ENCODE data around the gene HDLBP.

The HDLBP gene

DNA sequence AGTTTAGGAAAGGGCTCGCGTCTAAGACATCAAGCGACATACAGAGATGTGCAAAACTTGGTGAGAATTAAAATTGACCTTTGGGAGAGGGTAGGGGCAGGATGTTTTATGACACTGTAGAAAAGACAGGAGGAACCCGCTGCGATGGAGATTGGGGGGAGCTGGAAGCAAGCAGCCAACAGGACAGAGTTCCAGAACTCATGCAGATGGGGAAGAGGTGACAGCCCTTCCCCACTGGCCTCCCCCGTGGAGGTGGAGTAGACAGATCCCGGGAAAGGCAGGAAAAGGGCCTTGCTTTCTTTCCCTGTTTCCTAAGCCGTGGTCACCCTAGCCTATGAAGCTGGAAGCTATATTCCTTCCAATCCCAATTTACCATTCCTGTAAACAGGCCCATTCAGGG lies 87.9 kb downstream of the HDLBP start:
- no peak for DNase-seq

DNA sequence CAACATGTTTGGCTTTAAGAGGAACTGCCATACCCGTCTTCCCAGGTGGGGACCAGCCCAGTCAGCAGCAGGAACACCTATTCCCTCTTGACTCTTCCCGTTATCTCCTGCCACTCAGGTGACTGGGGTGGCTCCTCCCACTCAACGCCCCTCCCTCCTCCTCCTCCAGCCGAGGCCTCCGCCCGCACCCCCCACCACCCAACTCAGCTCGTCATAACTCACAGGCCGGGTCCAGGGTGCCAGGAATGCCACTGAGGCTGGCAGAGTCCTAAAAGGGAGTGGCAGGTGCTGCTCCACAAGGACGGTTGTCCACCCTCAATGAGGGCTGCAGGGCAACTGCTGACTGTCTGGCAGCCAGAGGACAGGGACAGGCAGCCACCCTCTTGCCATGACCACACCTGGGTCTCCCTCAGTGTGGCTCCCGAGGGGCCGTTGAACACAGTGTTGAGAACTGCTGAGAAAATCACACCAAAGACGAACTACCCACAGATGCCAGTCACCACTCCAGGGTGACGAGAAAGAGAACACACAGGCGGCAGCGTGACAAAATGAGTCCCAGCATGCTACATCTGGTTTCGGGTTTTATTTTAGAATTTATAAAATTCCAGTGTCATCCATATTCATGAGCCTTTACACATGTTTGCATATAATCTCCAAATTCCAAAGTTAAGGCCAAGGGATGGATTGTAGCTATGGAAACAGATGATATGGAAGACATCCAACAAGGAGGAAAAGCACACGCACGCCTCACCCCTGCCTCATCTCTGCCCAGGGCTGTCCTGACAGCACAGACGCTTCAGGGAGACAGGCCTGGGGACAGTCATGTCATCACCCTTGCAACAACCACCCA lies 88.5 kb downstream of the HDLBP start:
- no peak for DNase-seq

DNA sequence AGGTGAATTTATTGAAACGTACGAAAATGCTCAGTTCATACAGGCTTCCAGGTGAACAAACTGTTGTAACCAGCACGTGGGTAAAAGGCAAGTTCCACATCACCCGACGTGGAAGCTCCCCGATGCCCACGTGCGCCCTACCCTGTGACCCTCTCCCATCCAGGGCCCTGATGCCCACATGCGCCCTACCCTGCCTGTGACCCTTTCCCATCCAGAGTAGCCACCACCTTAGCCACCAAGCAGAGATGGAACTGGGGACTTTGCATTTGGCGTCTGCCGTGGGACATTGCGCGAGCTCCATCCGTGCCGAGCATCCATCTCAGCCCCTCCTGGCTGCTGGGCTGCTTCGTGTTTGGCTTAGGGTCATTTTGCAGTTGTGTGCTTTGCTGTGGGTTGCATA lies 89.5 kb downstream of the HDLBP start:
- DNase-seq: no peak

DNA sequence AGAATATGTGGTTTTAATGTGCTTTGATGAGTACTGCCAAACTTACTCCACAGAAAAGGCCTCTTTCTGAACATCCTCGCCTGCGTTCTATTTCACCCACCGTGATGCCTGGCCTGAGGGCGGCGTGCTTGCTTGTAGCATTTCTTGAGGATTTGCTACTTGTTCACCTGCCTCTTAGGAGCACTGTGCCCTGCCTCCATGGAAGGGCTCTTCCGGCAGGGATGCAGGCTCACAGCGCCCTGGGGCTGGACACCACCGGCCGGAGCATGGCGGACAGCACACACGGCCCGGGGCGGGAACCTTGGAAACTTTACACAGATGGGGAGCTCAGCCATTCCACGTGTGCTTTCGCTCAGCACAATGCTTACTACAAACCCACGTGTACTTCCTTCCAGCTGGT lies 89.9 kb downstream of the HDLBP start:
- no peak for DNase-seq

DNA sequence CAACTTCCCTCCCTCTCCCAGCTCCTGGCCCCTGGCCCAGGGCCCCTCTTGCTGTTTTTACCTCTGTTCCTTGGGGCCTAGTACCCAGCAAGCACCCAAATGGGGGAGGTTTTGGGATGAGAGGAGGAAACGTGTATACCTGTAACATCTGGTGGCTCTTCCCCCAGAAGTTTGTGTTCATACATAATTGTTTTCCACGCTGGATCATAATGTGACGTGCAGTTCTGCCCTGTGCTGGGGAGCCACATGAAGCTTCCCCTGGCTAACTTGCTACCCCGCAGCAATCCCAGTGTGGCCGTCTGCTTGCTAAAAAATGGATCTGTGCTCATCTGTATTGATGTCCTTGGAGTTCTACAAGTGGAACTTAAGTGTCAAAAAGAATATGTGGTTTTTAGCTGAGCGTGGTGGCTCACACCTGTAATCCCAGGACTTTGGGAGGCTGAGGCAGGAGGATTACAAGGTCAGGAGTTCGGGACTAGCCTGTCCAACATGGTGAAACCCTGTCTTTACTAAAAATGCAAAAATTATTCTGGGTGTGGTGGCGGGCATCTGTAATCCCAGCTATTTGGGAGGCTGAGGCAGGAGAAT lies 90.5 kb downstream of the HDLBP start:
- DNase-seq: no peak

DNA sequence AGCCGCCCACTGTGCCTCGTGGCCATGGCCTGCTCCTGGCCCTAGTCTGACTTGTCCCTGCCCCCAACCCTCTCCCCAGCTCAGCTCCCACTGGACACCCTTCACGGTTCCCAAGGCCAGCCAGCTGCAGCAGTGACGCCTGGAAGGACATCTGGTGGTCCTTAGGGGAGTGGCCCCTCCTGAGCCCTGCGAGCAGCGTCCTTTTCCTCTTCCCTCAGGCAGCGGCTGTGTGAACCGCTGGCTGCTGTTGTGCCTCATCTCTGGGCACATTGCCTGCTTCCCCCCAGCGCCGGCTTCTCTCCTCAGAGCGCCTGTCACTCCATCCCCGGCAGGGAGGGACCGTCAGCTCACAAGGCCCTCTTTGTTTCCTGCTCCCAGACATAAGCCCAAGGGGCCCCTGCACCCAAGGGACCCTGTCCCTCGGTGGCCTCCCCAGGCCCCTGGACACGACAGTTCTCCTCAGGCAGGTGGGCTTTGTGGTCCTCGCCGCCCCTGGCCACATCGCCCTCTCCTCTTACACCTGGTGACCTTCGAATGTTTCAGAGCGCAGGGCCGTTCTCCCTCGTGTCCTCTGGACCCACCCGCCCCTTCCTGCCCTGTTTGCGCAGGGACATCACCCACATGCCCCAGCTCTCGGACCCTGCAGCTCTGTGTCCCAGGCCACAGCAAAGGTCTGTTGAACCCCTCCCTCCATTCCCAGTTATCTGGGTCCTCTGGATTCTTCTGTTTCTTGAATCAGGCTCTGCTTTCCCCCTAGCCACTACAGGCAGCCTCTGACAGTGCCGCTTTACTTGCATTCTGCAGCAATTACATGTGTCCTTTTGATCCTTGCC lies 91.2 kb downstream of the HDLBP start:
- DNase-seq: no peak

DNA sequence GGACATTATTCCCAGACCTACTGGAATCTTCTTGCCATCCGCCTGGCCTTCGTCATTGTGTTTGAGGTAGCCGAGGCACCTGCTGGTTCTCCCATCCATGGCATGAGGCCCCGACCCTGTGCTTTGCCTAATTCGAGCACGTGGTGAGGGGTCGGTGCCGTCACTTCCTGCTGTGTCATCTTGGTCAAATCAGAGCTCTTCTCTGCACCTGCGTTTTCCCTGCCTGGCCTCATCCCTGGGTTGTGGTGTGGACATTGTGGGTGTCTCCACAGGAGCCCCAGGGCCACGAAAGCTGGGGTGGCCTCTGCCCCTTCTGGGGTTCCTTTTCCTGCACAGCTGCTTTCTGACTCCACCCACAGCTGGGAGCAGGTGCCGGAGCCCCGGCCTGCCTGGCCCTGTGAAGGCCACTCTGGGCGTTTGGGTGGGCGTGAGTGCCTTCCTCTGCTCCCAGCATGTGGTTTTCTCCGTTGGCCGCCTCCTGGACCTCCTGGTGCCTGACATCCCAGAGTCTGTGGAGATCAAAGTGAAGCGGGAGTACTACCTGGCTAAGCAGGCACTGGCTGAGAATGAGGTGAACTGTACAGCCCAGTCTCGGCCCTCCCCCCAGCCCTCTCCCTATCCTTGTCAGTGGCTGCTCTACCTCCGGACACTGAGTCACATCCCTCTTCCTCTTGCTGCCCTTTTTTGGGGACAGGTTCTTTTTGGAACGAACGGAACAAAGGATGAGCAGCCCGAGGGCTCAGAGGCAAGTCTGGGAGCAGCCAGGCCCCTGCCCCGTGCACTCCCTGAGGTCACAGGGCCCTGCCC lies 92.1 kb downstream of the HDLBP start:
- DNase-seq: no peak

DNA sequence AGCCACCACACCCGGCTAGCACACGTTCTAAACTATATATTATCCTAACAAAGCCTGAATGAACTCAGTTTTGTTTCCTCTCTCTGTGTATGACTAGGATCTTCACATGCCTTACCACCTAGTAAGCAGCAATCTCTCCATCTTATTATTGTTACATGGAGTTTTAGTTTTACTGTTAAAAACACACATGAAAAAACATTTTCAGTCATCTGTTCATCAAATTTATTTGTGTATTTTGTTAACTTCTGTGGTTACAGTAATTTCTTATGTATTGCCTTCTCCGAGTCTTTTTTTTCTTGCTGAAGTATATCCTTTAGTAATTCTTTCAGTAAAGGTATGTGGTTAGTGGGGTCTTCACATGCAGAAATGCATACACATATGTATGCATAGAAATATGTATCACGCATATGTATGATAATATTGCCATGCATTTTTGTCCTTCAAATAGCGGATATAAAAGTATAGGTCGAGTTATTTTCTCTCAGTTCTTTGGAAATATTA lies 95.6 kb downstream of the HDLBP start:
- no peak for DNase-seq

DNA sequence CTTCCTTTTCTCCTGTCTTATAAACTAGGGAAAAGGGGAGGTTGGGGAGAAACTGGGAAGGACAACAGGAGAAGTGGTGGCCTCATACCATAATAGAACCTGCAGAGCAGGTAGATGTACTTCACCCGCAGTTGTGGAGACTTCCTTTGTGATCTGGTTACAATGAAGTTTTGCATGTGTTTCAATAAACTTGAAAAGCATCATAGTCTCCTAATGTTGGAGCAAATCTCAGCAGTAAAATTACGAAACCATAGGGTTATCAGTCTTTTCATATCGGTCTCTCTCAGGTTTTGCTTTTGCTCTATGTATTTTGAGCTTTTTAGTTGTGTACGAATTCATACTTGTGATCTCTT lies 96.5 kb downstream of the HDLBP start:
- DNase-seq: no peak

DNA sequence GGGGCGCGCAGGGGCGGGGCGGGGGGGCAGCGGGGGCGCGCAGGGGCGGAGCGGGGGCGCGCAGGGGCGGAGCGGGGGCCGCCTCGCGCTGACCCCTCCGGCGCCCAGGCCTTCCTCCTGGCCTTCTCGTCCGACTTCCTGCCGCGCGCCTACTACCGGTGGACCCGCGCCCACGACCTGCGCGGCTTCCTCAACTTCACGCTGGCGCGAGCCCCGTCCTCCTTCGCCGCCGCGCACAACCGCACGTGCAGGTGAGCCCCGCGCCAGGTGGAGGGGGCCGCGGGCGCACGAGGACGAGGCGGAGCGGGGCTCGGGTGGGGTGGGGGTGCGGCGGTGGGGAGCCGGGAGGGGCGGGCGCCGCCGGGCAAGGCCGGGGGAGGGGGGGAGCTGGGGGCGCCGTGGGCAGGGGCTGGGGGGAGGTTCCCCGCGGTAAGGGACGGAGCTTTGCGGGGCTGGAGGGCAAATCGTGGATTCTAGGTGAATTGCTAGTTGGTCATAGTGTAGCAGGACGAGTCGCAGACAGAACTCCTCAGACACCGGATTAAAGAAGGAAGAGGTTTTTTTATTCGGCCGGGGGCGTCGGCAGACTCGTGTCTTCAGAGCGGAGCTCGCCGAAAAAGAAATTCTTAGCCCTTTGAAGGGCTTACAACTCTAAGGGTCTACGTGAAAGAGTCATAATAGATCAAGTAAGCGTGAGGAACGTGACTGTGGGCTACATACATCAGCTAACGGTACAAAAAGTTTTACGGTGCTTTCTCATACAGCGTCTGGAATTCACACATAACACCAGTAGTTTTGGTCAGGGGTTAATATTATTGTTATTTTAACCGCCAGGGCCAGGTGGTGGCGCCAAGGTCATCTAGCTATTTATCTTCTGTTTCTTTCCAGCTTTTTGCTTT lies 97.1 kb downstream of the HDLBP start:
- DNase-seq: peak in 1 of 4 experiments; percentile 30

DNA sequence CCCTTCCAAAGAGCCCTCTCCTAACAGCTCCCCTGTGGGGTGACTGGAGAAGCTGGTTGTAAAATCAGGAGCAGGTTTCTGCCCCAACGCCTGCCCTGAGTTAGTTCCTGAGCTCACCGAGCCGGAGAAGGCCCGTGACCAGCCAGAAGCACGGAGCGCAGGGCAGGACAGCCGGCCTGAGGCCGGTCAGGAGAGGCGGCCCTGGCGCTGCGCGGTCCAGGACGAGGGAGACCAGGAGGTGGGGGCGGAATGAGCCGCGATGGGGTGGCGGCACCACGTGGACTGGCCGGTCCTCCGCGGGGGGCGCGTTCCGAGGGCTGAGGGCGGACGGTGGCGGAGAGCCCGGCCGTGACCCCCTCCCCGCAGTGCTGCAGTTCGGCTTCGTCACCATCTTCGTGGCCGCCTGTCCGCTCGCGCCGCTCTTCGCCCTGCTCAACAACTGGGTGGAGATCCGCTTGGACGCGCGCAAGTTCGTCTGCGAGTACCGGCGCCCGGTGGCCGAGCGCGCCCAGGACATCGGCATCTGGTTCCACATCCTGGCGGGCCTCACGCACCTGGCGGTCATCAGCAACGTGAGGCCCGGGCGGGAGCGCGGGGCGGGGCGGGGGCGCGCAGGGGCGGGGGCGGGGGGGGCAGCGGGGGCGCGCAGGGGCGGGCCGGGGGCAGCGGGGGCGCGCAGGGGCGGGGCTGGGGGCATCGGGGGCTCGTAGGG lies 98.0 kb downstream of the HDLBP start:
- peak in 1 of 4 experiments; percentile 9 for DNase-seq

DNA sequence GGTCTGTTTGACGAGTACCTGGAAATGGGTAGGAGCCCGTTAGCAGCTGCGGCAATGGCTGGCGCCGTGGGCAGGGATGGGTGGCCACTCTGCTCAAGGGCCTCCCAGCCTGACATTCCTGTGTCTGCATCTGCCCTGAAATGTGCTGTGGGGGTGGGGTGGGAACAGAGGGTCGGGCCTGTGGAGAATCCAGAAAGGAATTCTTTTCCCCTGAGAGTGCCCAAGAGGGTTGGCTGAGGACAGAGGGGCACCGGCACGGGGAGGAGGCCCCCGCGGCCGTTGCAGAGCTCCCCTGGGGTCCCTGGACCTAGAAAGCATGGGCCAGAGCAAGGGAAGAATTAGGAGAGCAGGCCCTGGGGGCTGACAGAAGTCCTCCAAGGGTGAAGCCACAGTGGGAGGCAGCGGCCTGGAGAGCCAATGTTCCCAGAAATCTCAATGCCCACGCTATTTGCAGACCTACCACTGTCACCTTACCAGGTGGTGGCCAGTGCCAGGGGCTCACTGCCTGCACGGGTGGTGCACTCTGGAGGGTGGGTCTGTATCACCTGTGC lies 99.2 kb downstream of the HDLBP start:
- DNase-seq: no peak

DNA sequence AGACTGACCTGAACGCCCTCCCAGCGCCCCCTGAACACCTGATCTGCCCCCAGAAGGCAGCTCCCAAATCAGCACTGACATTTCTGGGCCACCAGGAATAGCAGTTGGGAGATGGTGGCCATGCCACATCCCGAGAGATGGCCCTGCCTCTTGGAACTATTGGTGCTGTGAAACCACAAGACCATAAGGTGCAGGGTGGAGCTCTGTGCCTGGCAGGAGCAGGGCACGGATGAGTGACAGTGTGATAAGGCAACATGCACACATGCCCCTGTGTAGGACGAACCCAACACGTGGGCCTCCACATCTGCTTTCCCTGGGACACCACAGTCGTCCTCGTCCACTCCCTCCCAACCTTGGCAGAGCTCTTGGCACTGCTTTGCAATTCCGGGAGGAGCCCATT lies 100.1 kb downstream of the HDLBP start:
- DNase-seq: no peak

DNA sequence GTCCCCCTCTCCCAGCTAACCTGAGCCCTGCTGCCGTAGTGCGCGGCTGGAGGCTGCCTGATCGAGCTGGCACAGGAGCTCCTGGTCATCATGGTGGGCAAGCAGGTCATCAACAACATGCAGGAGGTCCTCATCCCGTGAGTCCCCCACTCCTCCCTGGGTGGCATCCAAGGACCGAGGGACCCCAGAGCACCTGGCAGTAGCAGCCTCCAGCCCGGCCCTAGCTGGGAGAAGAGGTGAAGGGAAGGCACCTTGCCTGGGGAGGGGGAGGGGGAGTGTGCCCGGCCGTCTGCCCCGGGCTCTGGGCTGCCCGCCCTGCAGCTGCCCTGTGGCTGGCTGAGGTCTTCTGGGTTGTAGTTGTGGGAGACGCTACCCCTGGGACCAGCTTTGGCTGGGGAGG lies 100.7 kb downstream of the HDLBP start:
- no peak for DNase-seq

DNA sequence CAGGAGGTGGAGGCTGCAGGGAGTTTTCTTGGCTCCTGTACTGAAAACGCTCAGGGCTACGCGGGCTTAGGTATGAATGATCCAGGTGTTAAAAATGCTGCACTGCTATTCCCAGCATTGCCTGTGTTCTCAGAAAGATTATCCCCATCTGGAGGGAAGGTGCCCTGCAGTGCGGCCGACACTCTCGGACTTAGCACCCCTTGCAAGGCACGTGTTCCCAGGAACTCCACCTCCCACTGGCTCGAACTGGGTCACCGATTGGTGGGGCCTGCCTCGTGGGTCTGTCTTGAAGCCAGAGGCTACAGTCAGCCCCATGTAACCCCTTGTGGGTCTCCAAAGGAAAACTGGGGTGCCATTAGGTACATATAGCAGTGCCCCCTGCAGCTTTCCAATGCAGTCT lies 101.3 kb downstream of the HDLBP start:
- DNase-seq: no peak

DNA sequence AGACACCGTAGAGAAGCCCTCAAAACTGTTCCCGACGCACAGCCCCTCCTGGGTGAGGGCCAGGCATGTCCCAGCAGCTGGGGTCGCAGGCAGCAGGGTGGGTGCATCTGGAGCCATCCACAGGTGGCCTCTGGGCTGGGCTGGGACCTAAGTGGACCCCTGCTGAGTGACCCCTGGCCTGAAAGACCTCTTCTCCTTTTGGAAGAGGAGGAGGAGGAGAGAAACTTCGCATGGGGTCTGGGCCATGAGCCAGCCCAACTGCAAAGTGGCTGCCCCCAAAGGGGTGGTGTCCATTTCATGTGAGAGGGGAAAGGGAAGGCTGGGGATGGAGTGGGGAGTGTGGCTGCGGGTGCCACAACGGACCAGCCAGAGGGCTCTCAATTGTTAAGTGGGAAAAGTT lies 101.9 kb downstream of the HDLBP start:
- DNase-seq: no peak

DNA sequence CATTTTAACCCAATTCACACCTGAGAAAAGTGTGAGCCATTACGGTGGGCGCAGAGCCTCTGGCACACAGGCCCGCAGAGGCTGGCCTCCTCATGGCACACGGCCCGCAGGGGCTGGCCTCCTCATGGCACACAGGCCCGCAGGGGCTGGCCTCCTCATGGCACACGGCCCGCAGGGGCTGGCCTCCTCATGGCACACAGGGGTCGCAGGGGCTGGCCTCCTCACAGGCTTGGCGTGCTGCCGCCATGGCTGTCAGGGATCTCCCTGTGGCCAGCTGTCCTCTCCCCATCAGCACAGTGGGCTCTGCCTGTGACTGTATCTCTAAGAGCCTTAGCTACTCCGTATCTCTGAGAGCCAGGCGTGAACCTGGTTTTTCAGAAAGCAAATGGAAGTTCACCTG lies 102.4 kb downstream of the HDLBP start:
- DNase-seq: no peak

DNA sequence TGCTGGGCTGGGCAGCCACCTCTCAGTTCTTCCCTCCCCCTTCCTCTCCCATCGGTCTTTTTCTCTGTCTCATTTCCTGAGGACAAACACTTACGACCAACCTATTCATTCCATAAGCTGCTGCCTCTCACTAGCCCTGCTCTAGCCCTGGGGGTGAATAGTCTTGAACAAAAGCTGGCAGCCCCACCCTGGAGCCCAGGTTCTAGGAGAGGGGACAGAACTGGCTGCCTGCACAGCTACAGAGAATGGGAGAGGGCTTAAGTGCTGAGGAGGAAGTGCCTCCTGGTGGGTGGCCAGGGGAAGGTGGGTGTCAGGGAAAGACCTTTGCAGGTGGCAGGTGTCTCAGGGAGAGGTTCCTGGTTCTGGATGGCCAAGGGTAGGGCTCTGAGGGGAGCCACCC lies 104.2 kb downstream of the HDLBP start:
- no peak for DNase-seq

DNA sequence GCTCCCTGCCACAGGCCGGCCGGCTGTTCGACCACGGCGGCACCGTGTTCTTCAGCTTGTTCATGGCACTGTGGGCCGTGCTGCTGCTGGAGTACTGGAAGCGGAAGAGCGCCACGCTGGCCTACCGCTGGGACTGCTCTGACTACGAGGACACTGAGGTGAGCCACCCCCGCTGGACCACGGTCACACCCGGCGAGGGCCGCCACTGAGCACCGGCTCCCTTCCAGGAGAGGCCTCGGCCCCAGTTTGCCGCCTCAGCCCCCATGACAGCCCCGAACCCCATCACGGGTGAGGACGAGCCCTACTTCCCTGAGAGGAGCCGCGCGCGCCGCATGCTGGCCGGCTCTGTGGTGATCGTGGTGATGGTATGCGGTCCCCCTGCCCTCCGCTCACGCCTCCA lies 106.2 kb downstream of the HDLBP start:
- DNase-seq: no peak

DNA sequence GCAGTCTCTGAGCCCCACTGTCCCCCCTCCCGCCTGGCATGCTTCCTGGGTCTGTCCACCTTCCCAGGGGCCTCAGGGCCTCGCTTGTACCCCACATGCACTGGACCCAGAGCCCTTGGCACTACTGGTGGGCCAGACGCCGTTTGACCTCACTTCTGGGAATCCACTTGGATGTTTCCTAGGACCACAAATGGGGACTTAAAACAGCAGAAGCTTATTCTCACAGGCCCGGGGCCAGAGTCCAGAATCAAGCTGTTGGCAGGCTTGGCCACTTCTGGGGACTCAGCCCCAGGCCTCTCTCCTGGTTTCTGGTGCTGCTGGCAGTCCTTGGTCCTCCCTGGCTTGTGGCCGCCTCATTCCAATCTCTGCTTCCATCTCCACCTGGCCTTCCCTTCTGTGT lies 107.4 kb downstream of the HDLBP start:
- DNase-seq: no peak

DNA sequence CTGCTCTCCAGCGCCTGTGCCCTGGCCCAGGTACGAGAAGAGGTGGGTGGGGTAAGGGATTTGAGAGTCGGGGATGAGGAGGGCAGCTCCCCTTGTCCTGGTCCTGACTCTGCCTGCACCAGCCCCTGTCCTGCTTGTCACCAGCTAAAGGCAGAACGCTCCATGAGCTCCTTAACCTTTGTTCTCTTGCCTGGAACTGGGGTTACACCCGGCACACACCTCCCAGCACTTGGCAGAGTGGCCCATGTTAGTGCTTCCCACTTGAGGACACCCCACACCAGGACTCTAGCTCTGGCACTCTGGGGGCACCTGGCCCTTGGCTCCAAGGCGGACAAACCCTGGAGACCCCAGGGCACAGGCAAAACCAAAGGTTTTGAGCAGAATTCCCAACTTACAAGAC lies 107.8 kb downstream of the HDLBP start:
- DNase-seq: no peak

All from activated naive CD4-positive, alpha-beta T cell (primary cell).